GM12878 (cell line): Measurements from ENCODE around the gene AFF1. TPM values are rescaled to one million over a fixed set of nuclear protein-coding genes. Genes with fewer than 3 reads are reported as not detected.
A peak's percentile ranks its signal among the peaks of the same experiment; 100 is the strongest.

Experiments used
- ASH2L ChIP-seq: fragments of 300-600, 200-600 bp; sonication (generic); IDR thresholded peaks from 2 replicates; pipeline ENCODE4 v1.6.1; 2017; ENCODE audit warnings: low read depth, mild to moderate bottlenecking, borderline replicate concordance
- CBFB ChIP-seq: IDR thresholded peaks from 2 replicates; pipeline ENCODE4 v1.6.1; 2016; ENCODE audit warnings: antibody characterized with exemption, low read depth
- CBX3 ChIP-seq: fragments of 200-600 bp; sonication (generic); IDR thresholded peaks from 2 replicates; pipeline ENCODE4 v1.6.1; 2016; ENCODE audit warnings: low read depth, borderline replicate concordance
- CEBPZ ChIP-seq: fragments of 150-350 bp; IDR thresholded peaks from 2 replicates; pipeline ENCODE4 v1.6.1; 2016; ENCODE audit warnings: low read depth, low read length
- EED ChIP-seq: sonication (generic); IDR thresholded peaks from 2 replicates; pipeline ENCODE4 v1.6.1; 2016; ENCODE audit warnings: antibody characterized with exemption, low read depth
- EP300 ChIP-seq, 2 experiments: fragments of 150-350 bp in 1 of 2; IDR thresholded peaks; 2 replicates each; pipeline ENCODE4 v1.6.1; 2011 to 2012; ENCODE audit warnings: low read depth in 2 of 2, low read length in 2 of 2, borderline replicate concordance in 1 of 2, improper control_type of control experiment in 1 of 2, inconsistent platforms in 1 of 2; ENCODE audit not compliant: control insufficient read depth in 1 of 2
- FOXM1 ChIP-seq: IDR thresholded peaks from 2 replicates; pipeline ENCODE4 v1.6.1; 2012; ENCODE audit warnings: low read depth, mild to moderate bottlenecking, inconsistent platforms, low read length, moderate library complexity
- IRF3 ChIP-seq: fragments of 450-650 bp; IDR thresholded peaks from 2 replicates; pipeline ENCODE4 v1.6.1; 2014; ENCODE audit warnings: mild to moderate bottlenecking
- MTA2 ChIP-seq: fragments of 450-650 bp; IDR thresholded peaks from 2 replicates; pipeline ENCODE4 v1.6.1; 2016; ENCODE audit warnings: low read depth, mild to moderate bottlenecking, moderate library complexity
- NKRF ChIP-seq: fragments of 450-650 bp; conservative IDR thresholded peaks from 2 replicates; pipeline ENCODE4 v1.6.1; 2017; ENCODE audit warnings: mild to moderate bottlenecking, moderate library complexity
- NR2C1 ChIP-seq: fragments of 450-650 bp; IDR thresholded peaks from 2 replicates; pipeline ENCODE4 v1.6.1; 2017; ENCODE audit warnings: antibody characterized with exemption, mild to moderate bottlenecking, moderate library complexity
- POLR2AphosphoS5 ChIP-seq: IDR thresholded peaks from 2 replicates; pipeline ENCODE4 v1.6.1; 2011; ENCODE audit warnings: mild to moderate bottlenecking, low read length, inconsistent platforms
- SP1 ChIP-seq: IDR thresholded peaks from one replicate; pipeline ENCODE4 v1.6.1; 2011; ENCODE audit warnings: low read depth, low read length
- SPI1 ChIP-seq: IDR thresholded peaks from 2 replicates; pipeline ENCODE4 v1.6.1; 2011; ENCODE audit warnings: low read depth, mild to moderate bottlenecking, low read length, moderate library complexity, borderline replicate concordance; ENCODE audit not compliant: insufficient read depth
- STAT1 ChIP-seq: fragments of 450-650 bp; conservative IDR thresholded peaks from 2 replicates; pipeline ENCODE4 v1.6.1; 2014; ENCODE audit warnings: antibody characterized with exemption, mild to moderate bottlenecking
- ZBTB11 ChIP-seq: fragments of 450-650 bp; formaldehyde crosslinking; IDR thresholded peaks from 2 replicates; pipeline ENCODE4 v1.5.0; 2022; ENCODE audit warnings: mild to moderate bottlenecking, missing genetic modification characterization
- ZNF217 ChIP-seq: fragments of 450-650 bp; IDR thresholded peaks from 2 replicates; pipeline ENCODE4 v1.6.1; 2017; ENCODE audit warnings: antibody characterized with exemption, mild to moderate bottlenecking
- polyA plus RNA-seq, 11 experiments: library from polyadenylated mRNA; depleted of rRNA in 4 of 11; unstranded in 6 of 11; stranded (reverse) in 5 of 11; fragments of >200 nt; fragmentation: Nextera tagmentation in 4 of 11; fragmentation: Illumina TruSeq in 1 of 11; extraction: Ambion mirVana in 4 of 11; extraction: Trizol in 1 of 11; gene quantifications; 1 replicate in 1 of 11; 2 replicates in 10 of 11; pipeline versions ENCODE4 v1.2.1 to v1.2.3, GENCODE V29; 2011 to 2016; ENCODE audit warnings: inconsistent platforms in 2 of 11, missing spikeins in 2 of 11, low read depth in 1 of 11
- total RNA-seq, 4 experiments: library from RNA; depleted of rRNA in 3 of 4; stranded (reverse); fragments of >200 nt in 3 of 4; fragmentation: Illumina TruSeq in 1 of 4; extraction: Trizol in 1 of 4; gene quantifications; 2 replicates each; pipeline versions ENCODE4 v1.2.1 to v1.2.3, GENCODE V29; 2013 to 2021

AFF1 gene
- total and polyA plus RNA-seq, 10 of the 15 experiments (the other 5 are each of a cell fraction or from before 2014, with no cell fraction given), result 3.5 to 56.1 (median 21.5) TPM

- TF ChIP-seq CBX3, result no peak
- TF ChIP-seq NKRF, result peak; percentile 75
- peak; percentile 68 for TF ChIP-seq SP1
- no peak for TF ChIP-seq SPI1
- TF ChIP-seq EP300 (IDR thresholded peaks at IDR 0.05; ENCODE audit: borderline replicate concordance in 1 of 2, control insufficient read depth in 1 of 2, low read depth in 2 of 2, low read length in 2 of 2), result 0 out of 4 replicates have a peak, but pooled peaks of 1 of the 2 experiments have one; percentile 17
- TF ChIP-seq CBFB, result peak; percentile 93
- TF ChIP-seq ASH2L, result no peak; the same call in 1 of the 2 replicates
- peak; percentile 90; the same call in 1 of the 2 replicates for TF ChIP-seq STAT1
- TF ChIP-seq EED, result no peak; the same call in 1 of the 2 replicates
- TF ChIP-seq ZBTB11, result peak; percentile 42; the same call in 1 of the 2 replicates
- TF ChIP-seq MTA2, result no peak
- no peak; the same call in 1 of the 2 replicates for TF ChIP-seq FOXM1
- TF ChIP-seq ZNF217, result no peak
- no peak for TF ChIP-seq NR2C1
- TF ChIP-seq POLR2AphosphoS5, result peak; percentile 99
- no peak for TF ChIP-seq CEBPZ
- peak; percentile 49; the same call in 1 of the 2 replicates for TF ChIP-seq IRF3
These were observed 72.1 kb downstream of the AFF1 start (continued) for GRCh38 chr4:87006676-87007527.
